Measurements from ENCODE around the gene DOK5.
"Not testable (repeated sequence)": the region's sequence is repeated elsewhere in the genome, so short reads cannot be mapped to it uniquely, and the experiment has no call there.

Gene DOK5

GRCh38 chr20:54470697-54471096 lies 4.7 kb upstream of the DOK5 start:
- no peak for DNase-seq (ENCODE audit: low read depth in 2 of 2)

- DNase-seq (ENCODE audit: low read depth in 2 of 2), result no peak
Measured at GRCh38 chr20:54472607-54473006, 2.8 kb upstream of the DOK5 start.

- no peak for DNase-seq (ENCODE audit: low read depth in 2 of 2)
Measured at GRCh38 chr20:54473340-54473739, 2.1 kb upstream of the DOK5 start.

- DNase-seq (ENCODE audit: low read depth in 2 of 2), result no peak
Measured at GRCh38 chr20:54474046-54474445, 1.3 kb upstream of the DOK5 start.

- no peak for DNase-seq (ENCODE audit: low read depth in 2 of 2)
Measured at GRCh38 chr20:54474866-54475265, 527 bp upstream of the DOK5 start.

GRCh38 chr20:54476169-54477009 lies 996 bp downstream of the DOK5 start:
- no peak for DNase-seq (ENCODE audit: low read depth in 2 of 2)

GRCh38 chr20:54477191-54477955 lies 2.0 kb downstream of the DOK5 start:
- DNase-seq (ENCODE audit: low read depth in 2 of 2), result no peak

GRCh38 chr20:54479138-54479906 lies 3.9 kb downstream of the DOK5 start:
- no peak for DNase-seq (ENCODE audit: low read depth in 2 of 2)

GRCh38 chr20:54479937-54480336 lies 4.5 kb downstream of the DOK5 start:
- DNase-seq (ENCODE audit: low read depth in 2 of 2), result not testable (repeated sequence)

GRCh38 chr20:54481442-54481841 lies 6.0 kb downstream of the DOK5 start:
- DNase-seq (ENCODE audit: low read depth in 2 of 2), result no peak

GRCh38 chr20:54485631-54486030 lies 10.2 kb downstream of the DOK5 start:
- no peak for DNase-seq (ENCODE audit: low read depth in 2 of 2)

GRCh38 chr20:54486585-54486984 lies 11.2 kb downstream of the DOK5 start:
- no peak for DNase-seq (ENCODE audit: low read depth in 2 of 2)

GRCh38 chr20:54488442-54488841 lies 13.0 kb downstream of the DOK5 start:
- DNase-seq (ENCODE audit: low read depth in 2 of 2), result no peak

- DNase-seq (ENCODE audit: low read depth in 2 of 2), result no peak
Measured at GRCh38 chr20:54491506-54491905, 16.1 kb downstream of the DOK5 start.

GRCh38 chr20:54494303-54495006 lies 19.1 kb downstream of the DOK5 start:
- DNase-seq (ENCODE audit: low read depth in 2 of 2), result no peak

GRCh38 chr20:54497931-54498718 lies 22.7 kb downstream of the DOK5 start:
- no peak for DNase-seq (ENCODE audit: low read depth in 2 of 2)

- DNase-seq (ENCODE audit: low read depth in 2 of 2), result no peak
Measured at GRCh38 chr20:54499111-54499510, 23.7 kb downstream of the DOK5 start.

- no peak for DNase-seq (ENCODE audit: low read depth in 2 of 2)
Measured at GRCh38 chr20:54502179-54502578, 26.8 kb downstream of the DOK5 start.

- DNase-seq (ENCODE audit: low read depth in 2 of 2), result no peak
Measured at GRCh38 chr20:54506643-54507042, 31.2 kb downstream of the DOK5 start.

GRCh38 chr20:54510541-54511129 lies 35.2 kb downstream of the DOK5 start:
- no peak for DNase-seq (ENCODE audit: low read depth in 2 of 2)
